Psoas muscle (tissue), 8 donors: ENCODE measurements around the gene OSBPL7. TPM values are rescaled to one million over a fixed set of nuclear protein-coding genes. Genes with fewer than 3 reads are reported as not detected.

ENCODE experiments used
- ATAC-seq, 4 donors: fragments of 200-7000 bp; cut with Tn5 transposase; one replicate each; pipeline ENCODE4 v1.9.1; 2020; ENCODE audit warnings: moderate library complexity in 3 of 4, mild to moderate bottlenecking in 2 of 4
- DNase-seq, 2 donors: peaks; one replicate each; pipeline ENCODE4 v3.0.0-alpha.2; 2020
- H3K27ac ChIP-seq: fragments of 200-600 bp; one replicate; pipeline ENCODE4 v1.8.0; 2022
- H3K27me3 ChIP-seq, 3 donors: fragments of 200-600 bp in 1 of 3; one replicate each; pipeline versions ENCODE4 v1.6.1 to v1.8.0; 2013 to 2022; ENCODE audit warnings: low read length in 2 of 3, mild to moderate bottlenecking in 2 of 3, moderate library complexity in 1 of 3; ENCODE audit not compliant: insufficient read depth in 3 of 3
- H3K36me3 ChIP-seq, 2 donors: fragments of 200-600 bp in 1 of 2; one replicate each; pipeline versions ENCODE4 v1.6.1 to v1.8.0; 2013 to 2022; ENCODE audit warnings: low read depth in 1 of 2, mild to moderate bottlenecking in 1 of 2, moderate library complexity in 1 of 2; ENCODE audit not compliant: insufficient read depth in 1 of 2
- H3K4me1 ChIP-seq: fragments of 200-600 bp; one replicate; pipeline ENCODE4 v1.8.0; 2022
- H3K4me3 ChIP-seq: fragments of 200-600 bp; one replicate; pipeline ENCODE4 v1.8.0; 2022; ENCODE audit warnings: mild to moderate bottlenecking
- H3K9me3 ChIP-seq: fragments of 200-600 bp; one replicate; pipeline ENCODE4 v1.8.0; 2022
- WGBS, 3 donors: extraction: QIAGEN DNeasy Blood & Tissue Kit; methylation state at CpG; one replicate each; pipeline versions ENCODE4 v1.1.6 to v1.1.7; 2013; 5-methylcytosine and 5-hydroxymethylcytosine counted together
- intact Hi-C, 2 donors: fragments of 100-400 bp; cut with DNase I; formaldehyde crosslinking; loops; one replicate each; pipeline versions ENCODE4 v1.11.0 to v1.14.2; 2022
- long read RNA-seq, 2 donors: library from polyadenylated mRNA; unstranded; transcript quantifications; one replicate each; pipeline ENCODE4 v2.0.0, GENCODE V29; 2021
- polyA plus RNA-seq, 3 donors: library from polyadenylated mRNA; stranded (reverse); fragments of 200-250 nt; gene quantifications; one replicate each; pipeline ENCODE4 v1.2.3, GENCODE V29; 2013
- total RNA-seq, 4 donors: library from RNA; stranded (reverse); fragmentation: NEBNext Ultra II Directional in 2 of 4; extraction: Animal tissue kit (Norgen Biotek cat#: 25700) in 2 of 4; gene quantifications; one replicate each; pipeline versions ENCODE4 v1.2.1 to v1.2.4, GENCODE V29; 2021 to 2023
- TF ChIP-seq, protein P1 (sequence below): fragments of 200-600 bp; IDR thresholded peaks from one replicate; pipeline ENCODE4 v1.8.0; 2022; ENCODE audit warnings: antibody characterized with exemption
- donor health status: healthy with polysubstance abuse.
- donor health status: DM: no; HTN: no; CAD: no; lungs with moderate emphysema.
- donor health status: Bipolar disorder and iron deficiency.
- donor health status: healthy.
- donor health status: DM: yes; HTN: yes; CAD: no.
- donor health status: DM: no; HTN: no; CAD: no.
- donor health status: DM: no; HTN: no; CAD: no.
- donor health status: DM: yes; HTN: yes; CAD: no.

The OSBPL7 gene, protein sequence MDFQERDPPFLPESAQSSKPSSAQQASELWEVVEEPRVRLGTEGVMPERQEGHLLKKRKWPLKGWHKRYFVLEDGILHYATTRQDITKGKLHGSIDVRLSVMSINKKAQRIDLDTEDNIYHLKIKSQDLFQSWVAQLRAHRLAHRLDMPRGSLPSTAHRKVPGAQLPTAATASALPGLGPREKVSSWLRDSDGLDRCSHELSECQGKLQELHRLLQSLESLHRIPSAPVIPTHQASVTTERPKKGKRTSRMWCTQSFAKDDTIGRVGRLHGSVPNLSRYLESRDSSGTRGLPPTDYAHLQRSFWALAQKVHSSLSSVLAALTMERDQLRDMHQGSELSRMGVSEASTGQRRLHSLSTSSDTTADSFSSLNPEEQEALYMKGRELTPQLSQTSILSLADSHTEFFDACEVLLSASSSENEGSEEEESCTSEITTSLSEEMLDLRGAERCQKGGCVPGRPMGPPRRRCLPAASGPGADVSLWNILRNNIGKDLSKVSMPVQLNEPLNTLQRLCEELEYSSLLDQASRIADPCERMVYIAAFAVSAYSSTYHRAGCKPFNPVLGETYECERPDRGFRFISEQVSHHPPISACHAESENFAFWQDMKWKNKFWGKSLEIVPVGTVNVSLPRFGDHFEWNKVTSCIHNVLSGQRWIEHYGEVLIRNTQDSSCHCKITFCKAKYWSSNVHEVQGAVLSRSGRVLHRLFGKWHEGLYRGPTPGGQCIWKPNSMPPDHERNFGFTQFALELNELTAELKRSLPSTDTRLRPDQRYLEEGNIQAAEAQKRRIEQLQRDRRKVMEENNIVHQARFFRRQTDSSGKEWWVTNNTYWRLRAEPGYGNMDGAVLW
- total RNA-seq, result 10 to 100 TPM in 1 of 4 donors, 1 to 10 TPM in 3; 2.6 to 23.4 (median 5.3) TPM
- polyA plus RNA-seq, result 1 to 10 TPM in 2 of 3 donors, under 1 TPM in 1; 0.95 to 1.7 (median 1.3) TPM
- long read RNA-seq, donor 1, partial matches to known transcripts, result 0 of 1 reads
- long read RNA-seq, donor 1, other reads (novel, unspliced or antisense), result 1 of 1 reads
- long read RNA-seq, donor 2, partial matches to known transcripts, result 1 of 7 reads
- long read RNA-seq, donor 2, other reads (novel, unspliced or antisense), result 6 of 7 reads

DNA sequence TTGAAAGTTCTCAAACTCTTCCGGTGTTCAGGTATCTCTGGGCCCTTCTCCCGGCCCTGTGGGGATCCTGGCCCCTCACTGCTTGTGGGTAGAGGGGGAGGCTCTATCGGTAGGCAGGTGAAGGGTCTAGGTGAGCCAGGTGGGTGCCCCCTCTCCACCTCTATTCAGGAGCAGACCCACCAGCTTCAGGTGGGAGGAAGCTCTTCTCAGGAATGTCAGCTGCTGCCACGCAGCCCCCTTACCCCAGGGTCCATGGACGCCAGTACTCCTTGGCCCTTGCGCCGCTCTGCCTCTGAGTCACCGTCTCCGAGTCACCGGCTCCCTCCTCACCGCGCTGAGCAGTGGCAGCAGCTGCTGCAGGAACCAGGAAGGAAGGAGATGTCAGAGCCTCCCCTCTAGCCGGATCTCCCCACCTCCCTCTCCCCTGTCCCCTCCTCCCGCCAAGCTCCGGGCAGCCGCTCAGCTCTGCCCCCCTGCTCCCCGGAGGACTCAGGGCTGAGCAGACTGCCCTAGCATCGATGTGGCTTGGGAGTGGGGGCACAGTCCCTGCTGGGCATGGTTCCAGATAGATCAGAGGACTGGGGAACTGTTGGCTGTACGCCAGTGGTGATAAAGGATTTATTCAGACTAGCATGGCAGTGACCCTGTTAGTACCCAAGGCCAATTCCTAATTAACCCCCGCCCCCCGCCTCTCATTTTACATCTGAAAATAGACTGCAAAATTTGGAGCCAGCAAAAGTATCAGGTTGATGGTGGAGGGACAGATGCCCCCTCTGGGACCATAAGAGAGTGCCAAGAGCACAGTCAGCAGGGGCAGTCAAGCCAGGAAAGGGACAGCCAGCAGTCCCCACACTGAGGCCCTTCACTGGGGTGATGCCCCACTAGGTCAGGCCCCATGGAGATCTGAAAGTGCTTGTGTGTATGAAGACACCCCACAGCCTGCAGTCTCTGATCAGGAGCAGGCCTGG, at the start of gene OSBPL7:
OSBPL7 (minus strand) TSS at position 371 of the 968 bp plus-strand sequence. CDS start 1,516 bp downstream, outside the sequence.
- Histone ChIP-seq H3K4me1 (peaks cover 21% of the 10 kb centered on the region), H3K27me3 (no peaks in the 10 kb centered on the region), H3K9me3 (no peaks in the 10 kb centered on the region), H3K36me3 (peaks cover 5 to 68% of the 10 kb centered on the region in 2 donors), H3K4me3 (peak within 1 kb of the TSS; percentile 84), H3K27ac (peak within 1 kb of the TSS; percentile 92)
- 2% methylated on average over 18 to 21 of the region's 21 CpGs for WGBS, 3 donors
- intact Hi-C loops, result loop anchor here in 1 of 2 donors (10.0 kb wide), 1 partner anchor 303 kb away; no protein-coding TSS in a partner anchor
- TF ChIP-seq, protein P1, sequence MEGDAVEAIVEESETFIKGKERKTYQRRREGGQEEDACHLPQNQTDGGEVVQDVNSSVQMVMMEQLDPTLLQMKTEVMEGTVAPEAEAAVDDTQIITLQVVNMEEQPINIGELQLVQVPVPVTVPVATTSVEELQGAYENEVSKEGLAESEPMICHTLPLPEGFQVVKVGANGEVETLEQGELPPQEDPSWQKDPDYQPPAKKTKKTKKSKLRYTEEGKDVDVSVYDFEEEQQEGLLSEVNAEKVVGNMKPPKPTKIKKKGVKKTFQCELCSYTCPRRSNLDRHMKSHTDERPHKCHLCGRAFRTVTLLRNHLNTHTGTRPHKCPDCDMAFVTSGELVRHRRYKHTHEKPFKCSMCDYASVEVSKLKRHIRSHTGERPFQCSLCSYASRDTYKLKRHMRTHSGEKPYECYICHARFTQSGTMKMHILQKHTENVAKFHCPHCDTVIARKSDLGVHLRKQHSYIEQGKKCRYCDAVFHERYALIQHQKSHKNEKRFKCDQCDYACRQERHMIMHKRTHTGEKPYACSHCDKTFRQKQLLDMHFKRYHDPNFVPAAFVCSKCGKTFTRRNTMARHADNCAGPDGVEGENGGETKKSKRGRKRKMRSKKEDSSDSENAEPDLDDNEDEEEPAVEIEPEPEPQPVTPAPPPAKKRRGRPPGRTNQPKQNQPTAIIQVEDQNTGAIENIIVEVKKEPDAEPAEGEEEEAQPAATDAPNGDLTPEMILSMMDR, result no peak
- peak; percentile 90 to 95 (median 94) for ATAC-seq
- DNase-seq, result peak; percentile 77 to 93

DNA sequence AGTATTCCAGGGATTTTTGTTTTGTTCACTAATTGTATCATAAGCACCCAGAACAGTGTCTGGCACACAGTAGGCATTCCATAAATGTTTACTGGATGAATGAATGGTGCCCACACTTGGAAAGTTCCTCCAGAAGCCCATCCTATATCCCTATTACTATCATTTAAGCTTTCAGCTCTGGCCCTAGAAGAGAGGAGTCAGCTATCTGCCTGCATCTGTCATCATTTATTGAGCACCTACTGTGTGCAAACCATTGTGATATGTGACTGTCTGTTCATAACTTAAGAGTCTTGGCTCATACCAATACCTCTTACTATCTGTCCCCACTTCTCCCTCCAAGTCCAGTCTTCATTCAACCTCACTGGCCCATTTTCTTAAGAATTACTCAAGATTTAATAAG, 49.5 kb upstream of the OSBPL7 start:
- Histone ChIP-seq H3K4me3 (no peak overlapping the region), H3K9me3 (no peaks in the 10 kb centered on the region), H3K4me1 (no peaks in the 10 kb centered on the region), H3K27ac (no peak overlapping the region), H3K27me3 (peaks cover 0 to 85% (median 28%) of the 10 kb centered on the region in 3 donors), H3K36me3 (no peaks in the 10 kb centered on the region)
- DNase-seq, result no peak
- TF ChIP-seq, protein P1, result no peak
- intact Hi-C loops, result no loop called here
- no peak for ATAC-seq

DNA sequence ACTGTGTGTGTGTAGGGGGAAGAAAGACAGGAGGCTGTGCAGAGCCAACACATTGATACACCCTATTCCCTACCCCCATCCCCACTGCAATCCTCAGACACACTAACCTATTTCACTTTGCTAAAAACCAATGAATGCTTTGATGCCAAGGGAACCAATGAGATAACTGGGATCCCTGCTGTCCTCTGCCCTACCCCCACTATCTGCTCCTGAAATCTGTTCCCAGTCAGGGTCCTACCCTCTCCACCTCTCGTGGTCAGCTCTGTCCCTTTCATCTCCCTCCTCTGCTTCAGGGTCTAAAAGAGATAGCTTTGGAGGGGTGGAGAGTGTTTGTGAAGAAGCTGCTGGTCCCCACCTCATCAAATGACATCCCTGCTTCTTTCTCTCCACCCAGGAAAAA, 48.5 kb upstream of the OSBPL7 start:
- H3K4me3 ChIP-seq, result no peak overlapping the region
- 17 to 24% (median 23%) methylated on average over 1 of the region's 1 CpG for WGBS, 3 donors

More for the DNA sequence above, 48.5 kb upstream of the OSBPL7 start:
- no peak for DNase-seq
- no peaks in the 10 kb centered on the region for H3K9me3 ChIP-seq
- peaks cover 0 to 86% (median 22%) of the 10 kb centered on the region in 3 donors for H3K27me3 ChIP-seq
- H3K36me3 ChIP-seq, result no peaks in the 10 kb centered on the region
- H3K4me1 ChIP-seq, result no peaks in the 10 kb centered on the region
- TF ChIP-seq, protein P1, result no peak
- no peak for ATAC-seq
- no peak overlapping the region for H3K27ac ChIP-seq
- intact Hi-C loops, result no loop called here
